Right kidney (tissue), 9 donors: Measurements from ENCODE around the gene CCZ1B.
"Not testable (repeated sequence)": the region's sequence is repeated elsewhere in the genome, so short reads cannot be mapped to it uniquely, and the experiment has no call there.

Experiments
- DNase-seq: peaks from one replicate; pipeline ENCODE4 v3.0.0-alpha.2; 2016
- long read RNA-seq, 8 donors: transcript quantifications; one replicate each; lab custom pipeline, GENCODE V29; 2026

The CCZ1B gene
- long read RNA-seq, donor 1, transcript CCZ1B-201 (15 exons, 2,885 nt) = major isoform, 11 of 18 reads
- long read RNA-seq, donor 1, partial matches to known transcripts = 0 of 18 reads
- long read RNA-seq, donor 1, other reads (novel, unspliced or antisense) = 0 of 18 reads
- long read RNA-seq, donor 2, partial matches to known transcripts = 0 of 4 reads
- long read RNA-seq, donor 2, other reads (novel, unspliced or antisense) = 0 of 4 reads
- long read RNA-seq, donor 3, transcript CCZ1B-201 (15 exons, 2,885 nt) = major isoform, 10 of 14 reads
- long read RNA-seq, donor 3, partial matches to known transcripts = 0 of 14 reads
- long read RNA-seq, donor 3, other reads (novel, unspliced or antisense) = 0 of 14 reads
- long read RNA-seq, donor 4, transcript CCZ1B-201 (15 exons, 2,885 nt) = major isoform, 5 of 13 reads
- long read RNA-seq, donor 4, partial matches to known transcripts = 0 of 13 reads
- long read RNA-seq, donor 4, other reads (novel, unspliced or antisense) = 0 of 13 reads
- long read RNA-seq, donor 5, transcript CCZ1B-201 (15 exons, 2,885 nt) = major isoform, 6 of 7 reads
- long read RNA-seq, donor 5, partial matches to known transcripts = 0 of 7 reads
- long read RNA-seq, donor 5, other reads (novel, unspliced or antisense) = 0 of 7 reads
- long read RNA-seq, donor 6, transcript CCZ1B-201 (15 exons, 2,885 nt) = major isoform, 13 of 21 reads
- long read RNA-seq, donor 6, partial matches to known transcripts = 0 of 21 reads
- long read RNA-seq, donor 6, other reads (novel, unspliced or antisense) = 0 of 21 reads
- long read RNA-seq, donor 7, transcript CCZ1B-201 (15 exons, 2,885 nt) = major isoform, 6 of 14 reads
- long read RNA-seq, donor 7, partial matches to known transcripts = 0 of 14 reads
- long read RNA-seq, donor 7, other reads (novel, unspliced or antisense) = 0 of 14 reads
- long read RNA-seq, donor 8, transcript CCZ1B-201 (15 exons, 2,885 nt) = major isoform, 28 of 33 reads
- long read RNA-seq, donor 8, partial matches to known transcripts = 0 of 33 reads
- long read RNA-seq, donor 8, other reads (novel, unspliced or antisense) = 0 of 33 reads

- peak; percentile 62 for DNase-seq
These were observed at the start of gene CCZ1B for GRCh38 chr7:6826151-6826550. Gene CCZ1B (minus strand): TSS chr7:6826275. CDS start chr7:6826197, 78 bp downstream.

DNA sequence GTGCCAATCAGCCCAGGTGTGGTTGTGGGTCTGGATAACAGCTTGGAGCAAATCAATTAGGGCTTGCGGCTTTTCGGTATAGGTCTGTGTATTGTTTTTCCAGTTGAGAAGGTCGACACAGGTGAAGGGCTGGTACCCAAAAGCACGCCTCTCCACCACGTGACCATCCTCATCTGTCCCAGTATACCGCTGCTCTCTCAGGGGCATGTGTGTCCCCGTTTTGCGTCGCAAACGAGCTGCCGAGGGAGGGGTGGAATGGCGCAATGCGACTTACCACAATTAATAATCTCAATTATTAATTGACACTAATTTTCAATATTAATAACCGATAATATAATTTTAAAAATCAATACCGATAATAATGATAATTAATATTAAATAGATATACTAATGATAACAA, 48.9 kb upstream of the CCZ1B start:
- not testable (repeated sequence) for DNase-seq

DNA sequence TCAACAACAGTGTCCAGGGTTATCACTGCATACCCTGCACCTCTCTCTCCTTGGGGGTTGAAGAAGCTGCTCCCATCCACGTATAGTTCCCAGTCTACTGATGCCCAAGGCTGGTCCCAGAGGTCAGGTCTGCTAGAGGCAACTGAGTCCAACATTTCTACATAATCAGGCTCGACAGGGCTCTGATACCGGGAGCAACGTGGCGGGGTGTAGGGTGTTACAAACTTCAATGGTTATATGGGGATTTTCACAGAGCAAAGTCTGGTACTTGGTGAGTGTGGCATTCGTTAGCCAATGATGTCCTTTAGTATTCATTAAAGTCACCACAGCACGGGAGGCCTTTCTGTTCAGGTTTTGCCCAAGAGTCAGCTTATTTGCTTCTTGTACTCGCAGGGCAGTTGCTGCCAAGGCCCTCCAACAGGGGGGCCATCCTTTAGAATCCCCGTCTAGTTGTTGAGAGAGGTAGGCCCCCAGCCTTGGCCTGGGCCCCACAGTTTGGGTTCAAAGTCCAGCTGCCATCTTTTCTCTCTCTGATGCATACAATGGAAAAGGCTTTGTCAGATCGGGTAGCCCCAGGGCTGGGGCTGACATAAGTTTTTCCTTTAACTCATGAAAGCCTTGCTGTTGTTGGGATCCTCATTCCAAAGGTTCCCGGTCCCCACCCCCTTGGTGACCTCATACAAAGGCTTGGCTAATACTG, 46.3 kb upstream of the CCZ1B start:
- DNase-seq = not testable (repeated sequence)

GRCh38 chr7:6871421-6872144, 45.5 kb upstream of the CCZ1B start:
- not testable (repeated sequence) for DNase-seq

DNA sequence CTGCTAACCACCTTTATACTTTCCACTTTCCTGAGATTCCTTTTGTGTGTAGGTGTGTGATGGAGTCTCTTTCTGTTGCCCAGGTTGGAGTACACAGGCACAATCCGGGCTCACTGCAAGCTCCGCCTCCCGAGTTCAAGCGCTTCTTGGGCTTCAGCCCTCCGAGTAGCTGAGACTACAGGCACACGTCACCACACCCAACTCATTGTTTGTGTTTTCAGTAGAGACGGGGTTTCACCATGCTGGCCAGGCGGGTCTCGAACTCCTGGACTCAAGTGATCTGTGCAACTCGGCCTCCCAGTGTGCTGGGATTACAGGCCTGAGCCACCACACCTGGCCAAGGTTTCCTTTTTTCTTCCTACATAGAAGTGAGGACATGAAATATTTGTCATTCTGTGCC, 38.7 kb upstream of the CCZ1B start:
- DNase-seq = not testable (repeated sequence)

DNA sequence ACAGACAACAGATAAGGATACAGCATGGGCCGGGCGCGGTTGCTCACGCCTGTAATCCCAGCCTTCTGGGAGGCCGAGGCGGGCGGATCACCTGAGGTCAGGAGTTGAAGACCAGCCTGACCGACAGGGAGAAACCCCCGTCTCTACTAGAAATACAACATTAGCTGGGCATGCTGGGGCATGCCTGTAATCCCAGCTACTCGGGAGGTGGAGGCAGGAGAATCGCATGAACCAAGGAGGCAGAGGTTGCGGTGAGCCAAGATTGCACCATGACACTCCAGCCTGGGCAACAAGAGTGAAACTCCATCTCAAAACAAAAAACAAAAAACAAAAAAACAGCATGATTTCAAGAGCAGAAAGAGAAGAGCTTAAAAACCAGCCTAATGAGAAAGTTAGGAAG, 38.1 kb upstream of the CCZ1B start:
- not testable (repeated sequence) for DNase-seq

DNA sequence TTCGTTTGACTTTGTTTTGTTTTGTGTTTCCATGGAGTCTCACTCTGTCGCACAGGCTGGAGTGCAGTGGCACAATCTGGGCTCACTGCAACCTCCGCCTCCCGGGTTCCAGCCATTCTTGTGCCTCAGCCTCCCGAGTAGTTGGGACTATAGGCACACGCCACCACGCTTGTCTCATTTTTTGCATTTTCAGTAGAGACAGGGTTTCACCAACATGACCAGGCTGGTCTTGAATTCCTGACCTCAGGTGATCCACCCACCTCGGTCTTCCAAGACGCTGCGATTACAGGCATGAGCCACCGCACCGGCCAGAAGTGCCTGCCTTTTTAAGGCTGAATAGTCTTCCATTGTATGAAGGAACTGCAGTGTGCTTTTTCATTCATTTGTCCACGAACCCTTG, 36.8 kb upstream of the CCZ1B start:
- not testable (repeated sequence) for DNase-seq

DNA sequence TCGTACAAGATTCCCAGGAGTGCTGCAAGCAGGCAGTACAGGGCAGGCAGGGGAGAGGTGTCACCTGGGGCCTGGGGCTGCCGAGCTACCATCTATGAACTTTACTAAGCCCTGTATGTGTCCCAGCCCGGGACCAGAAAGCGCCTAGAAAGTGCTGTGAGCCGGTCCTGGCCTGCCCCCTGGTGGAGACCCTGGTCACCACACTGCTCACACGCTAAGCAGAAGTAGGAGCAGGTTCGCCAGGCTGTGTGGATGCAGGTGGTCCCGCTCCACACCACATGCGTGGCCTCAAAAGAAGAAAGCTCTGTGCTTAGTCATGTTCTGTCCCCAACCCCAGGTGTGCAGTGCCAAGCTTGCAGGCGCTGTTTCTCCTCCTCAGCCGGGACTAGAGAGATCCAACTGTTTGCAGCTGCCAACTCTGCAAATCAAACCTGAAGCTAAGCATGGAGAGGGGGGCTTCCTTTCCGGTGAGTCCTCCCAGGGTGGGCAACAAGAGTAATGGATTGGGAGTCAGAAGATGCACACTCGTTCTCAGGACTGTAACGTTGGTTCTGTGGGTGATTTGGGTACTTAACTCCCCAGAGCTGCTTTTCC, 31.7 kb upstream of the CCZ1B start:
- DNase-seq = peak; percentile 59

DNA sequence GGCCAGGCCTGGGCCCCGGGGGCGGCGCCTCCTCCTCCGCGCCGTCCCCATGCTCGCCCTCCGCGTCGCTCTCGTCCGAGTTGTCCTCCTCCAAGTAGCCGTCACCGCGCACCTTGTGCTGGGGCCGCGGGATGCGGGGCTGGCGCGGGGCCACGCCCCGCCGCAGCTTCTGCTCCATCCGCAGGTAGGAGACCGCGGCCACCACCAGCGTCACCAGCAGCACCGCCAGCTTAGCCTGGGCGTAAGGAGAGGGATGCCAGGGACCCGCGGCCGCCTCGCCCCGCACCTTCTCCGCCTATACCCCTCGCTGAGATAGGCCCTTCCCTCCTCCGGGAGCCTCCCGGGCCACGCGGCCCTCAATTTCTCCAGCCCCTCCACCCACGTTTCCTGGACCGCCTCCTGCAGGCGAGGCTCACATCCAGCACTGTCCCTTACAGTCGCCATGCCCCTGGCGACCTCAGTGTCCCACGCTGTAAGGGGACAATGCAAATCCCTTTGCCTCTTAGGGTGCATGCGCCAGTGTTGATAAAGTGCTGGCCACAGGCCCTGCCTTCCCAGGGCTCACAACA, 29.6 kb upstream of the CCZ1B start:
- DNase-seq = peak; percentile 53

- peak; percentile 65 for DNase-seq
These were observed 28.9 kb upstream of the CCZ1B start for GRCh38 chr7:6854747-6855562.

- DNase-seq = not testable (repeated sequence)
These were observed 27.6 kb upstream of the CCZ1B start for GRCh38 chr7:6853681-6854080.

GRCh38 chr7:6849127-6849526, 23.1 kb upstream of the CCZ1B start:
- DNase-seq = not testable (repeated sequence)

GRCh38 chr7:6847751-6848150, 21.7 kb upstream of the CCZ1B start:
- DNase-seq = not testable (repeated sequence)

DNA sequence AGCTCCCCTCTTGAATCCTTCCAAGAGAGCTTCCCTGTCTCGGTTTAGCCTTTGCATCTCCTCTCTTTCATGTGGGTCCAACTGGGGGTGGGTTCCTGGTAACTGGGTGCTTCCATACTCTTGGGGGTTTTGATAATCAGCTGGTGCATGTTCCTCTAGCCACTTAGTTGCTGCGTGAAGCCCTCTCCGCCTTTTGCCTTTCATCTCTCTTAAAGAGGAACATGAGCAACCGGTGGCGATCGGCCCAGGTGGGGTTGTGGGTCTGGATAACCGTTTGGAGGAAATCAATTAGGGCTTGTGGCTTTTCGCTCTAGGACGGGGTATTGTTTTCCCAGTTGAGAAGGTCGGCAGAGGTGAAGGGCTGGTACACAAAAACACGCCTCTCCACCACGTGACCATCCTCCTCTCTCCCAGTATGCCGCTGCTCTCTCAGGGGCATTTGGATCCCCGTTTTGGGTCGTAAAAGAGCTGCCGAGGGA, 19.9 kb upstream of the CCZ1B start:
- DNase-seq = not testable (repeated sequence)

- not testable (repeated sequence) for DNase-seq
These were observed 17.6 kb upstream of the CCZ1B start for GRCh38 chr7:6843654-6844053.

DNA sequence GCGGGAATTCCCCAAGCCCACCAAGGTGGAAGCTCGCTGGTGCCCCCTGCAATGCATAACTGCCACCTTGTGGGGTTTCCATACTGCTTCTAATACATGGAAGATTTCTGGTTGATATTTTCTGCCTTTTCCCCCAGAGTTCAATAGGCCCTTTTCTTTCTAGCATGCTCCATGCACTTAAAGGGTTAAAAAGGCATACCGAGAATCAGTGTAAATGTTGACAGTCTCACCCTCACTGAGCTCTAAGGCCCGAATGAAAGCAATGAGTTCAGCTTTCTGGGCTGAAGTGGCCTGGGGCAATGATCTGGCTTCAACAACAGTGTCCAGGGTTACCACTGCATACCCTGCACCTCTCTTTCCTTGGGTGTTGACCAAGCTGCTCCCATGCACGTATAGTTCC, 17.0 kb upstream of the CCZ1B start:
- DNase-seq = not testable (repeated sequence)

GRCh38 chr7:6842278-6842921, 16.3 kb upstream of the CCZ1B start:
- not testable (repeated sequence) for DNase-seq

- not testable (repeated sequence) for DNase-seq
These were observed 11.0 kb upstream of the CCZ1B start for GRCh38 chr7:6837081-6837480.

DNA sequence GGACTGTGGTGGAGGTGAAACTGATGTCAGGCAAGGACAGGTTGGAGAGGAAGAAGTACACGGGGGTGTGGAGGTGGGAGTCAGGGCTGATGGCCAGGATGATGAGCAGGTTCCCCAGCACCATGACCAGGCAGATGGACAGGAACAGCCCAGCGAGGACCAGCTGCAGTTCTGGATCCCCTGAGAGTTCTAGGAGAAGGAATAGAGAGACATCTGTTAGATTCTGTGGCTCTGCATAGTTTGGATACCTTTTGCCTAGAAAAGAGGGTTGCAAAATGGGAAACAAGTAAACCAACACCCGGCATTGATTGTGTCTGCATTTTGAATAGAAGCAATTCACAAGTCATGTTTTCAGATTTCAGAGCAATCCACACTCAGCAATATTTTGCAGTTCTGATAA, 9.4 kb upstream of the CCZ1B start:
- not testable (repeated sequence) for DNase-seq
